SK-N-SH (cell line): Measurements from ENCODE around the gene TTC39A. TPM values are rescaled to one million over a fixed set of nuclear protein-coding genes. Genes with fewer than 3 reads are reported as not detected.
A peak's percentile ranks its signal among the peaks of the same experiment; 100 is the strongest.

Source experiments
- CTCF ChIA-PET: fragments of 300-600, 350-600 bp; formaldehyde crosslinking; extraction: SDS; loops from one replicate; lab custom pipeline; 2021; lab: Yijun Ruan, JAX
- POLR2A ChIA-PET: fragments of 350-600 bp; sonication (Branson Sonifier 250); formaldehyde crosslinking; extraction: SDS; loops from one replicate; lab custom pipeline; 2020; ENCODE audit warnings: antibody characterized with exemption, inconsistent platforms; lab: Yijun Ruan, JAX
- DNase-seq: peaks from one replicate; pipeline ENCODE4 v3.0.0; 2012
- H2AFZ ChIP-seq: fragments of 200-600 bp; sonication (generic); 2 replicates; pipeline ENCODE4 v1.8.1; 2016; ENCODE audit warnings: antibody characterized with exemption, mild to moderate bottlenecking, low read depth
- H3F3A ChIP-seq: fragments of 200-600 bp; sonication (generic); replicated peaks from 2 replicates; pipeline ENCODE3; 2016; ENCODE audit warnings: antibody characterized with exemption, mild to moderate bottlenecking; ENCODE audit not compliant: insufficient read depth
- H3K27ac ChIP-seq, 2 experiments: fragments of 200-500 bp in 1 of 2; fragments of 200-600 bp in 1 of 2; sonication (Bioruptor generic) in 1 of 2; sonication (generic), shearing (Covaris generic) in 1 of 2; 2 replicates each; pipeline versions ENCODE4 v1.5.1 to v1.6.1; 2014 to 2016; ENCODE audit warnings: low read depth in 2 of 2, inconsistent platforms in 1 of 2, low read length in 1 of 2, mild to moderate bottlenecking in 1 of 2, mixed read lengths in 1 of 2
- H3K27me3 ChIP-seq: fragments of 200-600 bp; sonication (generic), shearing (Covaris generic); 2 replicates; pipeline ENCODE4 v1.6.1; 2016; ENCODE audit warnings: mixed run types; ENCODE audit not compliant: insufficient read depth
- H3K36me3 ChIP-seq, 2 experiments: fragments of 200-500 bp in 1 of 2; fragments of 200-600 bp in 1 of 2; sonication (Bioruptor generic) in 1 of 2; sonication (generic) in 1 of 2; replicated peaks in 1 of 2; 2 replicates each; pipeline versions ENCODE3 to v1.5.1; 2014 to 2016; ENCODE audit warnings: low read length in 1 of 2, mild to moderate bottlenecking in 1 of 2; ENCODE audit not compliant: insufficient read depth in 2 of 2, control insufficient read depth in 1 of 2
- H3K4me1 ChIP-seq, 2 experiments: fragments of 200-500 bp in 1 of 2; fragments of 200-600 bp in 1 of 2; sonication (Bioruptor generic) in 1 of 2; sonication (generic), shearing (Covaris generic) in 1 of 2; 2 replicates each; pipeline versions ENCODE4 v1.5.1 to v1.6.1; 2014 to 2016; ENCODE audit warnings: low read depth in 1 of 2, low read length in 1 of 2, mixed run types in 1 of 2; ENCODE audit not compliant: insufficient read depth in 2 of 2, control insufficient read depth in 1 of 2
- H3K4me2 ChIP-seq: fragments of 200-600 bp; sonication (generic), shearing (Covaris generic); 2 replicates; pipeline ENCODE4 v1.6.1; 2017; ENCODE audit warnings: mixed run types
- H3K4me3 ChIP-seq, 2 experiments: fragments of 200-500 bp in 1 of 2; fragments of 200-600 bp in 1 of 2; sonication (Bioruptor generic) in 1 of 2; sonication (generic), shearing (Covaris generic) in 1 of 2; 2 replicates each; pipeline versions ENCODE4 v1.5.1 to v1.8.1; 2014 to 2016; ENCODE audit warnings: low read depth in 2 of 2, inconsistent platforms in 1 of 2, low read length in 1 of 2, mild to moderate bottlenecking in 1 of 2, mixed read lengths in 1 of 2, moderate library complexity in 1 of 2
- H3K79me2 ChIP-seq: fragments of 200-600 bp; sonication (generic); 2 replicates; pipeline ENCODE4 v1.8.1; 2017; ENCODE audit warnings: mild to moderate bottlenecking; ENCODE audit not compliant: insufficient read depth
- H3K9ac ChIP-seq: fragments of 200-600 bp; sonication (generic); 2 replicates; pipeline ENCODE4 v1.6.1; 2017; ENCODE audit warnings: mixed run types
- H3K9me2 ChIP-seq: fragments of 200-600 bp; sonication (generic); 2 replicates; pipeline ENCODE4 v1.6.1; 2017; ENCODE audit warnings: mixed run types
- H3K9me3 ChIP-seq: fragments of 200-600 bp; sonication (generic); 2 replicates; pipeline ENCODE4 v1.6.1; 2017; ENCODE audit warnings: mixed run types, mild to moderate bottlenecking, moderate library complexity
- H4K20me1 ChIP-seq: fragments of 200-600 bp; sonication (generic); 2 replicates; pipeline ENCODE4 v1.6.1; 2017; ENCODE audit warnings: mild to moderate bottlenecking, mixed run types; ENCODE audit not compliant: insufficient read depth
- ELF1 ChIP-seq: IDR thresholded peaks from 2 replicates; pipeline ENCODE4 v1.4.0; 2012
- EZH2phosphoT487 ChIP-seq: fragments of 200-600 bp; sonication (generic); IDR thresholded peaks from 2 replicates; pipeline ENCODE4 v1.6.1; 2017; ENCODE audit warnings: low read depth, mixed run types, mild to moderate bottlenecking, antibody characterized with exemption, moderate library complexity, borderline replicate concordance
- FOSL2 ChIP-seq: IDR thresholded peaks from 2 replicates; pipeline ENCODE4 v1.4.0; 2012; ENCODE audit warnings: low read depth, mild to moderate bottlenecking, moderate library complexity, borderline replicate concordance
- FOXJ3 ChIP-seq: sonication (generic); formaldehyde crosslinking; IDR thresholded peaks from 2 replicates; pipeline ENCODE4 v1.5.1; 2020; ENCODE audit warnings: mild to moderate bottlenecking, missing genetic modification reagents
- GATA2 ChIP-seq: sonication (generic); formaldehyde crosslinking; IDR thresholded peaks from 2 replicates; pipeline ENCODE4 v1.5.0; 2020; ENCODE audit warnings: mild to moderate bottlenecking, missing genetic modification reagents
- IRF3 ChIP-seq: fragments of 150-350 bp; IDR thresholded peaks from 2 replicates; pipeline ENCODE4 v1.6.1; 2016; ENCODE audit warnings: mild to moderate bottlenecking, low read depth, low read length
- JUND ChIP-seq: IDR thresholded peaks from 2 replicates; pipeline ENCODE4 v1.4.0; 2012
- MEF2A ChIP-seq: IDR thresholded peaks from 2 replicates; pipeline ENCODE4 v1.4.0; 2012; ENCODE audit warnings: low read depth, borderline replicate concordance
- MXI1 ChIP-seq: IDR thresholded peaks from 2 replicates; pipeline ENCODE4 v1.6.1; 2012; ENCODE audit warnings: mild to moderate bottlenecking, low read depth, low read length, improper control_type of control experiment
- POLR2AphosphoS5 ChIP-seq: IDR thresholded peaks from 2 replicates; pipeline ENCODE4 v1.6.1; 2012; ENCODE audit warnings: low read depth, low read length
- REST ChIP-seq: IDR thresholded peaks from 2 replicates; pipeline ENCODE4 v1.6.1; 2012; ENCODE audit warnings: mild to moderate bottlenecking, low read depth, low read length, moderate library complexity
- RFX5 ChIP-seq: IDR thresholded peaks from 2 replicates; pipeline ENCODE4 v1.6.1; 2012; ENCODE audit warnings: mild to moderate bottlenecking, improper control_type of control experiment, low read length
- SMC3 ChIP-seq: IDR thresholded peaks from 2 replicates; pipeline ENCODE4 v1.6.1; 2012; ENCODE audit warnings: low read depth, low read length, improper control_type of control experiment
- TCF12 ChIP-seq: IDR thresholded peaks from 2 replicates; pipeline ENCODE4 v1.4.0; 2012
- WGBS: methylation state at CpG from one replicate; pipeline ENCODE4 v1.1.6; 2017; ENCODE audit warnings: low lambda C conversion rate; 5-methylcytosine and 5-hydroxymethylcytosine counted together
- polyA plus RNA-seq, 3 experiments: library from polyadenylated mRNA; depleted of rRNA; stranded (reverse); fragments of >200 nt; gene quantifications; 2 replicates each; pipeline ENCODE4 v1.2.3, GENCODE V29; 2012
- TF ChIP-seq, protein P1 (sequence below): IDR thresholded peaks from 2 replicates; pipeline ENCODE4 v1.4.0; 2012; ENCODE audit warnings: low read depth, borderline replicate concordance
- TF ChIP-seq, protein P2 (sequence below): fragments of 150-350 bp; IDR thresholded peaks from 2 replicates; pipeline ENCODE4 v1.6.1; 2017; ENCODE audit warnings: antibody characterized with exemption, low read length, low read depth, borderline replicate concordance

The TTC39A gene
- polyA plus RNA-seq, 1 of the 3 experiments (the other 2 are of a cell fraction), result 0.97 TPM

- peak overlapping the region in 1 of 2 experiments; percentile 40; a peak in 2 of 4 replicates for H3K27ac ChIP-seq
- H3K27me3 ChIP-seq, result no peaks in the 10 kb centered on the region
- peaks cover 0 to 3% of the 10 kb centered on the region in 2 experiments; a peak in 1 of 4 replicates for H3K4me1 ChIP-seq
- H3K4me3 ChIP-seq, result no peak overlapping the region
- 52% methylated on average over 8 of the region's 8 CpGs for WGBS
- ChIA-PET CTCF (no interaction called here), POLR2A (no interaction called here)
- no peaks in the 10 kb centered on the region for H3K79me2 ChIP-seq
- no peaks in the 10 kb centered on the region for H4K20me1 ChIP-seq
- H3K9me3 ChIP-seq, result no peaks in the 10 kb centered on the region
- no peaks in the 10 kb centered on the region for H3K36me3 ChIP-seq
- TF ChIP-seq FOSL2, result peak; percentile 20; the same call in 1 of the 2 replicates
- no peak for TF ChIP-seq ELF1
- no peaks in the 10 kb centered on the region for H3K9me2 ChIP-seq
- H2AFZ ChIP-seq, result peak overlapping the region; percentile 61; the same call in 1 of the 2 replicates
- peaks cover 7% of the 10 kb centered on the region for H3F3A ChIP-seq
- H3K4me2 ChIP-seq, result peak overlapping the region; percentile 8; the same call in 1 of the 2 replicates
- DNase-seq, result no peak
- H3K9ac ChIP-seq, result peak overlapping the region; percentile 13; the same call in 1 of the 2 replicates
Observed at GRCh38 chr1:51303751-51304251, 26.6 kb downstream of the TTC39A start.

DNA sequence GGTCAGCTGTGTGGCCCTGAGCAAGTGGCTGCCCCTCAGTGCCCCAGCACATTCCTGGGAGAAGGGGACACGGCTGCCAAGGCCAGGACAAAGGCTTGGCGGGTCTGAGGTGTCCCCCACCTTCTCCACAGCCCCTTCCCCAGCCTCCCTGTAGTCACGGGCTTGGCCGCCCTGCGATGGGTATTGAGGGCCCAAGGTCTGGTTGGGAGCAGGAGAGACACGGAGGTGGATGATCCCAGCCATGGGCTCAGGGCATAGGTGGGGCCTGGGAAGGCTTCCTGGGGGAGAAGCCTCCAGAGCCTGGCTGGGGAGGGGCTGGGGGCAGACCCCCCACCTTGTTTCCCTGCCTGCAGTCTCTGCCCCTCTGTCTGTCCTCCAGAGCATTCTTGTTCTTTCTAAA, 27.0 kb downstream of the TTC39A start:
- POLR2A ChIA-PET, result no interaction called here

GRCh38 chr1:51302746-51303145, 27.6 kb downstream of the TTC39A start:
- H3K27me3 ChIP-seq, result no peaks in the 10 kb centered on the region
- 100% methylated on average over 3 of the region's 7 CpGs for WGBS
- peaks cover 0 to 5% of the 10 kb centered on the region in 2 experiments; a peak in 1 of 4 replicates for H3K4me1 ChIP-seq
- no peak overlapping the region for H3K4me3 ChIP-seq
- peaks cover 7% of the 10 kb centered on the region for H3F3A ChIP-seq
- H4K20me1 ChIP-seq, result no peaks in the 10 kb centered on the region
- H2AFZ ChIP-seq, result no peak overlapping the region
- ChIA-PET CTCF (no interaction called here), POLR2A (no interaction called here)
- no peaks in the 10 kb centered on the region for H3K9me2 ChIP-seq
- no peaks in the 10 kb centered on the region for H3K9me3 ChIP-seq
- no peak overlapping the region for H3K9ac ChIP-seq
- no peak for DNase-seq
- H3K36me3 ChIP-seq, result no peaks in the 10 kb centered on the region
- H3K79me2 ChIP-seq, result no peaks in the 10 kb centered on the region
- H3K4me2 ChIP-seq, result no peak overlapping the region
- no peak overlapping the region for H3K27ac ChIP-seq
- TF ChIP-seq, protein P1, sequence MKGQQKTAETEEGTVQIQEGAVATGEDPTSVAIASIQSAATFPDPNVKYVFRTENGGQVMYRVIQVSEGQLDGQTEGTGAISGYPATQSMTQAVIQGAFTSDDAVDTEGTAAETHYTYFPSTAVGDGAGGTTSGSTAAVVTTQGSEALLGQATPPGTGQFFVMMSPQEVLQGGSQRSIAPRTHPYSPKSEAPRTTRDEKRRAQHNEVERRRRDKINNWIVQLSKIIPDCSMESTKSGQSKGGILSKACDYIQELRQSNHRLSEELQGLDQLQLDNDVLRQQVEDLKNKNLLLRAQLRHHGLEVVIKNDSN, result no peak
- TF ChIP-seq, protein P2, sequence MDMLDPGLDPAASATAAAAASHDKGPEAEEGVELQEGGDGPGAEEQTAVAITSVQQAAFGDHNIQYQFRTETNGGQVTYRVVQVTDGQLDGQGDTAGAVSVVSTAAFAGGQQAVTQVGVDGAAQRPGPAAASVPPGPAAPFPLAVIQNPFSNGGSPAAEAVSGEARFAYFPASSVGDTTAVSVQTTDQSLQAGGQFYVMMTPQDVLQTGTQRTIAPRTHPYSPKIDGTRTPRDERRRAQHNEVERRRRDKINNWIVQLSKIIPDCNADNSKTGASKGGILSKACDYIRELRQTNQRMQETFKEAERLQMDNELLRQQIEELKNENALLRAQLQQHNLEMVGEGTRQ, result no peak
- TF ChIP-seq SMC3 (no peak), MEF2A (no peak), JUND (no peak), POLR2AphosphoS5 (no peak), FOXJ3 (CRISPR knock-in tag) (no peak), IRF3 (no peak), REST (no peak), TCF12 (no peak), MXI1 (no peak), EZH2phosphoT487 (no peak)

More for the DNA sequence above, 27.0 kb downstream of the TTC39A start:
- Histone ChIP-seq H3K9me2 (no peaks in the 10 kb centered on the region), H3K9me3 (no peaks in the 10 kb centered on the region), H3K36me3 (no peaks in the 10 kb centered on the region), H2AFZ (peak overlapping the region; percentile 61; the same call in 1 of the 2 replicates), H3F3A (peaks cover 7% of the 10 kb centered on the region), H3K27ac (peak overlapping the region in 1 of 2 experiments; percentile 40; a peak in 1 of 4 replicates), H3K9ac (peak overlapping the region; percentile 13; the same call in 1 of the 2 replicates), H4K20me1 (no peaks in the 10 kb centered on the region), H3K79me2 (no peaks in the 10 kb centered on the region), H3K4me2 (peak overlapping the region; percentile 8; the same call in 1 of the 2 replicates), H3K27me3 (no peaks in the 10 kb centered on the region), H3K4me3 (no peak overlapping the region), H3K4me1 (peaks cover 0 to 3% of the 10 kb centered on the region in 2 experiments; a peak in 1 of 4 replicates)
- WGBS, result 96% methylated on average over 4 of the region's 6 CpGs
- CTCF ChIA-PET, result no interaction called here
- TF ChIP-seq RFX5 (no peak), ELF1 (no peak), GATA2 (CRISPR knock-in tag) (no peak)
- no peak for DNase-seq
